Stimulated activated CD8-positive, alpha-beta memory T cell treated with anti-CD3 and anti-CD28 coated beads, Interleukin-15, amount 100 ng/mL, for 4 hours (primary cell): ENCODE measurements around the gene FZD4.
"Not testable (repeated sequence)": the region's sequence is repeated elsewhere in the genome, so short reads cannot be mapped to it uniquely, and the experiment has no call there.

Experiments
- DNase-seq, 2 donors: peaks; one replicate each; pipeline ENCODE4 v3.0.0-alpha.2; 2020; ENCODE audit warnings: low read depth in 2 of 2

The FZD4 gene

DNA sequence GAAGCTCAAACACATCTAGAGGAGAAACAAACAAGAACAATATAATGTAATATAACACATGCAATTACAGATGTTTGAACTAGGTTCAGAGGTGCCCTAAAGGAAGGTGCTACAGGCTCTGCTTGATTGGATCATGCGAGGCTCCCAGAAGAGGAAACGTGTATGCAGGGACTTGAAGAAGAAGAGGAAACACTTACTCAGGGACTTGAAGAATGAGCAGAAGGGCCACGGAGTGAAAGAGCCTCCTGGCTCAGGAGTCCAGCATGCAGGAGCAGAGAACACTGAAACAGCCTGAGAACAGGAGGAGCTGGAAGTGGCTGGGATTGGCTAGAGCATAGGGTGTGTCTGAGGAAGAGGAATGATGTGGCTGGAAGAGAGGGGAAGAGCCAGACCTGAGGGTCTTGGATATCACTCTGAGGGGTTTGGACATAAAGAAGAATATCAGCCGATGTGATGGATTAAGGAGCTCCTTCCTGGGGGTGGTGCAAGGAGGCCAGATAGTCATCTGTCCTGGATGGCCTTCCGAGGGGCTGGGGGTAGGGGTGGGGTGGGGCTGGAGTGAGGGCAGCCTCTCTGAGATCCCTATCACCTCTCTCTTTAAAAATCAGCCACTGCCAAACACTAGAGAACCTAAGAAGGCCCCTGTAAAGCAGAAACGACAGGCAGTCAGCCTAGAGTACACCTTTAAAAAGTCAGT, 16.8 kb downstream of the FZD4 start:
- no peak for DNase-seq

DNA sequence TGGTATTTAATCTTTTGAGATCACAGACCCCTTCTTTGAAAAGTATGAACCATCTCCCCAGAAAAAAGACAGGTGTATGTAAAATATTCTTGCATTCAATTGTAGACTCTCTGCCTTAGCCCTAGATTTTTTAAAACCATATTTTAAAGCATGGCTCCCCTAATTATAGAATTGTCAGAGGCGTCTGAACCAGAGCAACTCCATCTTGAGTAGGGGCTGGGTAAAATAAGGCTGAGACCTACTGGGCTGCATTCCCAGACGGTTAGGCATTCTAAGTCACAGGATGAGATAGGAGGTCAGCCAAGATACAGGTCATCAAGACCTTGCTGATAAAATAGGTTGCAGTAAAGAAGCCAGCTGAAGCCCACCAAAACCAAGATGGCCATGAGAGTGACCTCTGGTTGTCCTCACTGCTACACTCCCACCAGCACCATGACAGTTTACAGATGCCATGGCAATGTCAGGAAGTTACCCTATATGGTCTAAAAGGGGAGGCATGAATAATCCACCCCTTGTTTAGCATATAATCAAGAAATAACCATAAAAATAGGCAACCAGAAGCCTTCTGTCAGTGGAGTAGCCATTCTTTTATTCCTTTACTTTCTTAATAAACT, 17.9 kb downstream of the FZD4 start:
- DNase-seq, result not testable (repeated sequence)

DNA sequence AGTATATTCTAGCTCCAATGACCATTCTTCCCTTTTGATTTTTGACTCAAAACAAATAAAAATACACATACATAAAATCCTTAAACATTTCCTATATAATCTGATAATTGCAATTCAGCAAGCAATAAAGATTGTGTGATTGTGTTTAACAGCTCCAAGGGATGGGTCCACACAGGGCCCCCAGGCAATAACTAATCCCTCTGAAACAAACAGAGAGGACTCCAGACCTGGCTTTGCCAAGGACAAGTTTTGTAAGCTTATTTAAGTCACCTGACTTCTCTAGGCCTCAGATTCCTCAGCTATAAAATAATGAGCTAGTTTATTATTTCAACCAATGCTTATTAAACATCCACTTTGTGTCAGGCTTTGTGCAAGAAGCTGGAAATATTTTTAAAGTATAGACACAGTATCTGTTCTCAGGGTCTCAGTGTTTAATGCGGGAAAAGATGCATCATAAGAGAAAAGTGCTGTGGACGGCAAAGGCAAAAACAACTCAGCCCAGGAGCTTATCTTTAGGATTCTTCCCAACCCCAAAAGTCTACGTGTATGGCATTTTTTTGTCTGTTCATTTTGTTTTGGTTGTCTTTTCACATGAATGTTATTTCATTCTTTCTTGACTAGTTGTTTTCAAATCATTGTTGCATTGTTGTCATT, 20.1 kb downstream of the FZD4 start:
- DNase-seq, result no peak

DNA sequence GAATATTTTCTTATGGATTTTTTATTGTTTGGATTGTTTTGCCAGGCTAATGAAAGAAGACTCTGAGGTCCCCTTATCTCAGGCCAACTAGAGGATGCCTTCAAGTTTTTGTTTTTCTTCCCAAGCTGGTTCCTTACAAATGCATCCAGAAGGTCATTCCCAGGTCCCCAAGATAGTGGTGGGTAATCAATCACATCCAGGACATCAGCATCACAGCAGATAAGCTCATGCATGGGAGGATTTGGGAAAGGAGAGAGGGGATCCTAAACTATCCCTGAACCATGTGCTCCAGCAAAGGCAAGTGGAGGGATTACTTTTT, 20.7 kb downstream of the FZD4 start:
- DNase-seq, result no peak

DNA sequence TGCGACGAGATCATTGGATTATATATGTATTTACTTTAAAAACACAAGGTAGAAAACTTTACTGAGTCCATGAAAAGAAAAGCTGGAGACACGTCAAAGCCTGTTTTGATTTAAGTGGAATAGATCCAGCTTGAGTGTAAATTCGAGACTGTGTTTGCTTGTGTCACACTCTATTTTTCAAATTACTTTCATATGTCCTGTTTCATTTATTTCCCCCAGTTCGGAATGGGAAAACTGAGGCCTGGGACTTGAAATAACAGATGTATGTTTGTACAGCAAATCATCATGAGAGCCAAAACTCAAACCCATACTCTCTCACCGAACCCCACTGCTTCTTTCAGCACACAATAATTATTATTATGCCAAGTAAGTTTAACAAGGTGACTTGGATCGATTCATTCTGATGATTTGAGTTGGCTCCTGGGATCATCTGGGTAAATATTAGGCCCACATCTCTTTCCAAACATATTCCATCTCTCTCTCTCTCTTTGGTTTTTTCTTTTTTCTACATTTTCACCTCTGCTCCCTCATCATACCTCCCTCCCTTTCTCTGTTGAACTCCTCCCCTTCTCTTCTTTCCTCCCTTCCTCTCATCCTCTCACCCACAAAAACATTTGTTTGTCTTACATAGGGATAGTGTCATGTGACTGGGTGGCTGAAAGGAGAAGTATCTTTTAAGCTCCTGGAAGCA, 21.2 kb downstream of the FZD4 start:
- DNase-seq, result no peak

DNA sequence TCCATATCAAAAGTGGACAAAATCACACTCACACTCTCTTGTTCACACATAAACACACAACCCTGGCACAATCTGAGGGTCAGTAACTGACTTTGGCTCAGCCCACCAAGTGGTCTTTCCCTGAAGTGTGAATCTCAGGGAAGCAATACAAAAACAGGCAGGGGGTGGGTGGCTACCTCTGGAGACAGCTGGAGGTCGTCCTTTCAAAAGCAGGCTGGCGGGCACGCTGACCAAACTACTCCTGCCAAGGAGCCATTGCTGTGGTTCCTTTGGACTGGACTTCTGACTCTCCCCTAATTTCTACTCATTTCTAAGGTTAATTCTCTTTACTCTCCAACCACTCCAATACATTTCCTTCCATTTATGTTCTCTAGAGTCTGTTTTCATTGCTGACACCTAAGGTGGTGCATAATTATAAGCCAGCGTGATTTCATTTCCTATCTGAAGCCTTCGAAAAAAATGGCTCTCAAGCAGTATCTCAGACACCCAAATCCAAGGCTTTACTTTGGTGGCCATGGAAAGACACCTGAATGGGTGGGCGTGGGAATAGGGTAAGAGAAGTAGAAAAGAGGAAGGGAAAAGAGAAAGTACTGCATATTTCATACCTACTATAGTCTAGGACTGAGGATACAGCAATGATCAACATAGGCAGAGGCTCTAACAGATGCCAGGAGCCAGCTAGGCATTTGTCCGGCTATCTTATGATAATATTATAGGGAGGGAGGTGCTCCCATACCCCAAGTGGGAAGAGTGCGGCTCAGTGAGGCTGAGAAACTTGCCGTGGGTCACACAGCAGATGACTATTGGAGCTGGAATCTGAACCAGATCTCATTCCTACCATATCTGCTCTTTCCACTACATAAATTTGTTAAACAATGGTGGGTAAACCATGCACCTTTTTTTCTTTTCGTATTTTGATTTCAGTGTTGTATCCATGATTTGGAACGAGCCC, 22.0 kb downstream of the FZD4 start:
- DNase-seq, result no peak

DNA sequence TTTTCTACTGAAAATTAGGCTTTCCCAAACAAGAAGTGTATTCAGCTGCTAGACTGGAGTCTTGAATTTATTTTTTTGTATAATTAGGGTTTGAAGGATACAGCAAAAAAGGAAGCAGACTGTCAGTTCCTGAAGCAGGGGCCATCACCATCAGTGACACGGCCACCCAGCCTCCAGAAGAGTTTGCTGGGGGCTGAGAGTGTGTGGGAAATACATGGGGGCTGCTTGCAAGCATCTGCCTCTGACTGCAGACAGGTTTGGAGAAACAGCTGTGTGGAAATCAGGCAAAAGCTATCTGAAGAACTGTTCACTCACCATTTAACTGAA, 23.0 kb downstream of the FZD4 start:
- DNase-seq, result no peak

DNA sequence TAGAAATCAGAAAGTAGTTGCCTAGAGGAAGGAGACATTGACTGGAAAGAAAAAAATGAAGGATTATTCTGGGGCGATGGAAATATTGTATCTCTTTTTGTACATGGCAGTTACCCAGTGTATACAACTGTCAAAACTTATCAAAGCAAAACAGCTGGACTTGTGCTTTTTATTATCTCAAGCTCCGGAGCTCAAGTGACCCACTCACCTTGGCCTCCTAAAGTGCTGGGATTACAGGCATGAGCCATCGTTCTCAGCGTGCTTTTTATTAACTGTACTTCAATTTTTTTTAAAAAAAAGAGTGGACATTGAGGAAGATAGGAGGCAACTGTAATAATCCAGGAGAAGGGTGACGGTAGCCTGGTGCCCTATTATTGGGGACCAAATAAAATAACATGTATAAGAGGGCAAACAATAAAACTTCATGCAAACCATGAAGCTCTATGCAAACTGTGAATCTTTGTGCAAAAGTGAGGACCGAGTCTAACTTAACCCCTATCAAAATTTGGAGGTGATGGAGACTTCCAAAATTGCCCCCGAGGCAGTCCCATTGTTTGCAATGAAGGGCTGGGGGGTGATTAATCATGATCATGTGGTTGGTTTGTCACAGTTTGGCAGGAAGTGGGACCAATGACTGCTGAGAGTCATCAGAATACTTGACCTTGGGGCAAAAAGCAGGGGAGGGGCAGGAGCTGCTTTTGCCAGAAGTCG, 23.5 kb downstream of the FZD4 start:
- no peak for DNase-seq

GRCh38 chr11:86930957-86931547, 24.1 kb downstream of the FZD4 start:
- no peak for DNase-seq

DNA sequence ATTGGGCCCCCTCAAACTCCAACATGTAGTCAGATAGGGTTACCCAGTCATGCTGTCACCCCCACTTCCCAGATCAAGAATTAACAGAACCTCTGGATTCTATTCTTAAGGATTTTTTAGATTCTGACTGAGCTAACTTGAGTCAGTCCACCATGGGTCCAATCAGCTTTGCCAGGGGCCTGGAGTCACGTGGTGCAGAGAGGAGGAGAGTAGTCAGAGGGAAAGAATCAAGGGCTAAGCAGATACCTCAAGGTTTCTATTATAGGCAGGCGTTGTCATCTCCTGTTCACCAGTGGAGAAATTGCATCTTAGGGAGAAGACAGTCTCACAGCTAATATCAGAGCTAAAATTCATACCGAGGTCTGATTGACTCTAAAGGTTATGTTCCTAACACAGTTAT, 28.2 kb downstream of the FZD4 start:
- no peak for DNase-seq

DNA sequence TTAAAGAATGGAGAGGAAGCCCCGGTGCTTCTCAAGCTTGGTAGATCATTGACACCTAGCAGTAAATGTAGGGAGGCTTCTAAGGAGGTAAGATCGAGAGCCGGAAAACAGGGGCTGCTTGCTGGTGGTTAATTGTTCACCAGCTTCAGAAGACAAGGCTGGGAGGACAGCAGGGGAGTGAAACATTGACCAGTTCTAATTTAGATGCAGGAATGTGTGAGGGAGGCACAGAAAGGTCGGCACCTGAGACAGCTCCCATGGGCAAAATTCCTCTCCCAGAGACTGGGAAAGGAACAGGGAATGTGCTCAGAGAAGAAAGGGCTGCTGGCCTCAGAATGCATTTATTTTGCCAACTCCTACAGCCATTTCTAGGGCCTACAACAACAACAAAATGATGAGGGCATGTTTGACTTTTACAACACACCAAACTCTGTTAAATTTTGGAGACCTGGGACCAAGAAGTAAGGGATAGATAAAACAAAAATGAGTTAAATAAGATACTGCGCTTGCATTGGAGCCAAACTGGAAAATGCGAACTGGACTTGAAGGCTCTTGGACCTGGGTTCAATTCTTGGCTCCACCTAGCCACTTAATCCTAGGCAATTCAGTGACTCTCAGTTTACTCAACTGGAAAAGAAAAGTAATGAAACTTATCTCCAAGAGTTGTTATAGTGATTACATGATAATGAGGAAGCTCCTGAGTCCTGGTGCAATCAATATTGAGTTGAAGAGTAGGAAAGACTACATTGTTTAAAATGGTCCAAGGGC, 31.0 kb downstream of the FZD4 start:
- DNase-seq, result no peak

DNA sequence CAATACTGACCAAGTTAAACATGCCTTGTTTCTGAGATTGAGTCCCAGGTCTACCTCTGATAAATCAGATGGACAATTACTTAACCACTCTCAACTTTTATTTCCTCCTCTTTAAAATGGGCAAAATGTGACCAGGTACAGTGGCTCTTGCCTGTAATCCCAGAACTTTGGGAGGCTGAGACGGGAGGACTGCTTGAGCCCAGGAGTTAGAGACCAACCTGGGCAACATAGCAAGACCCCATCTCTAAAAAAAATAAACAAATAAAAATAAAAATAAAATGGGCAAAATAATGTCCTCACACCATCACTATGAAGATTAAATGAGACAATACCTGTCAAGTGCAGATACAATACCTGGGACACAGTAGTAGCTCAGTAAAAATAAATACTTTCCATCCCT, 33.0 kb downstream of the FZD4 start:
- no peak for DNase-seq

GRCh38 chr11:86919557-86920210, 35.5 kb downstream of the FZD4 start:
- no peak for DNase-seq

- no peak for DNase-seq
Measured at GRCh38 chr11:86918973-86919372, 36.2 kb downstream of the FZD4 start.

DNA sequence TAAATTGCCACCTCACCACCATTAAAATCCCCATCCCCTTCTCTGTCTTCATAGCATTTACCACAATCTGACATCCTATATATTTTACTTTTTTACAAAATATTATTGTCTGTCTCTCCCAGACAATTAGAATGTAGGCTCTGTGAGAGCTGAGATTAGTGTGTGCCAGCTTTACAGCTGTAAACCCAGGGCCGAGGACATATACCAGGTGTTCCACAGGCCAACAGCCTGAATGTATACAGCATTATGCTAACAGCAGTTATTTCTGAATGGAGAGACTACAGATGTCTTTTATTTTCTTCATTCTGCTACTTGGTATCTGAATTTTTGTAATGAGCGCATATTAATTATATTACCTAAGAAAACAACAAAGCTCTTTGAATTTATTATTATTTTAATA, 36.7 kb downstream of the FZD4 start:
- DNase-seq, result no peak

- DNase-seq, result no peak
Measured at GRCh38 chr11:86917589-86917988, 37.6 kb downstream of the FZD4 start.

DNA sequence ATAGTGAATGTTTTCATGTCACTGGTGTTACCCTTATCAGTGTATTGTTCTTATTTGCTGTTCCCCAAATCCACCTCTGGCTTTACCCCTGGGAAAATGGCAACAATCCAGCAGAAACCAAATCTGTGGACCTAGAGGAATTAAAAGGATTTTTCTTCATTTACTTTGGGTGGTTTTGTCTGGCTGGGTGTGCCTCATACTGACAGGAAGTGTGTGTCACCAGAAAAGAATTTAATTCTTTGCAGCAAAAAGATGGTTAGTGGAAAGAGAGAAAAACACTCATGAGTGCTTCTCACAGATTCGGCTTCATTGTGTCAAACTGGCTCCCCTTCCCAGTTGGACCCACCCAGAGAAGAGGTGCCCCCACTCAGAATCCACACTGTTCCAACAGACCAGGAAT, 38.9 kb downstream of the FZD4 start:
- DNase-seq, result no peak

GRCh38 chr11:86915850-86916249, 39.3 kb downstream of the FZD4 start:
- not testable (repeated sequence) for DNase-seq

DNA sequence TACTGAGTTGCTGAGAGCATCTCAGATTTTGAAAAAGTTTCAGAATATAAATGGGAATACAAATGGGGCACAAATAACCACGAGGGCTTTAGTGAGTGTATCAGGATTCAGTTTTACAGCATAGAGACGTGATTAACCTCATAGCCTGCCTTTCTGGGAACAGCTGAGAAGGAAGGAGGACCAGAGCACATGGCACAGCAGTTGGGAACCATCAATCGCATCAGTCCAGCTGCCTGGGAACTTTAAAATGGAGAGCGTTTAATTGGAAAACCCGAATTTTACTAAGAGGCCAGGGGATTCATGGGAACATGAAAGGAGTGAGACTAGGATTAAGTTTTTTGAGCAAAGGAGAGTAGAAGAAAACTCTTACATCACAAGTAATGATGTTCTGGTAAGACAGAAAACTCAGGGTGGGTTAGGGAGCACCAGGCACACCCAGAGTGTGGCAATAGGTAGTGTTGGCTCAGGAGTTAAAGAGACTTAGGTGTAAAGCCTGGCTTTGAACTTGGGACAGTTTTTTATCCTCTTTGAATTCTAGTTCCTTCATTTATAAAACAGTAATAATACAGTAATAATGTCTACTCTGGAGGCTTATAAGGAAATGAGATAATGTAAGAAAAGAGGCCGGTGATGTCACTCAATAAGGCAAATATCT, 40.2 kb downstream of the FZD4 start:
- no peak for DNase-seq
